GM12891 (cell line): ENCODE results near the gene FADS1.

Experiments
- POLR2A ChIP-seq: IDR thresholded peaks from 2 replicates; pipeline ENCODE4 v1.6.1; 2011; ENCODE audit warnings: low read depth, low read length, control low read depth
- POLR2AphosphoS5 ChIP-seq: IDR thresholded peaks from 2 replicates; pipeline ENCODE4 v1.6.1; 2011; ENCODE audit warnings: low read depth, low read length, control low read depth
- SPI1 ChIP-seq: IDR thresholded peaks from 2 replicates; pipeline ENCODE4 v1.6.1; 2011; ENCODE audit warnings: low read depth, low read length, control low read depth
- TAF1 ChIP-seq: IDR thresholded peaks from 2 replicates; pipeline ENCODE4 v1.6.1; 2011; ENCODE audit warnings: low read depth, low read length, control low read depth

GRCh38 chr11:61769169-61769920 lies 47.5 kb downstream of the FADS1 start:
- TF ChIP-seq TAF1 (no peak), POLR2A (no peak), POLR2AphosphoS5 (no peak), SPI1 (no peak)
